Head of caudate nucleus (tissue), 42 donors: ENCODE data around the gene ABCC8.

ENCODE experiments used
- DNase-seq, 42 donors: peaks; one replicate each; pipeline versions ENCODE4 v3.0.0 to v3.0.0-alpha.2; 2020 to 2021; ENCODE audit warnings: mixed read lengths in 7 of 42
- intact Hi-C: fragments of 100-400 bp; cut with DNase I; formaldehyde crosslinking; loops from one replicate; pipeline ENCODE4 v1.15.0; 2022

ABCC8 gene

GRCh38 chr11:17477361-17477760 lies 716 bp upstream of the ABCC8 start:
- intact Hi-C loops: no loop called here
- no peak for DNase-seq

GRCh38 chr11:17477084-17477333 lies 364 bp upstream of the ABCC8 start:
- intact Hi-C loops: no loop called here
- peak in 1 of 42 donors; percentile 7 for DNase-seq

- peak in 39 of 42 donors; percentile 13 to 74 (median 43) for DNase-seq
- intact Hi-C loops: no loop called here
Observed at GRCh38 chr11:17475666-17476316, 854 bp downstream of the ABCC8 start.

GRCh38 chr11:17473071-17473744 lies 3.4 kb downstream of the ABCC8 start:
- intact Hi-C loops: no loop called here
- no peak for DNase-seq

GRCh38 chr11:17472467-17472866 lies 4.2 kb downstream of the ABCC8 start:
- DNase-seq: no peak
- intact Hi-C loops: no loop called here

- DNase-seq: no peak
- intact Hi-C loops: no loop called here
Observed at GRCh38 chr11:17471501-17471900, 5.1 kb downstream of the ABCC8 start.

- DNase-seq: no peak
- intact Hi-C loops: no loop called here
Observed at GRCh38 chr11:17469998-17470397, 6.6 kb downstream of the ABCC8 start.

GRCh38 chr11:17468122-17468521 lies 8.5 kb downstream of the ABCC8 start:
- intact Hi-C loops: no loop called here
- no peak for DNase-seq

- intact Hi-C loops: no loop called here
- DNase-seq: no peak
Observed at GRCh38 chr11:17463546-17464174, 13.0 kb downstream of the ABCC8 start.

GRCh38 chr11:17462940-17463339 lies 13.7 kb downstream of the ABCC8 start:
- intact Hi-C loops: no loop called here
- no peak for DNase-seq

- intact Hi-C loops: no loop called here
- no peak for DNase-seq
Observed at GRCh38 chr11:17460406-17460805, 16.2 kb downstream of the ABCC8 start.

GRCh38 chr11:17459236-17459896 lies 17.3 kb downstream of the ABCC8 start:
- DNase-seq: no peak

GRCh38 chr11:17458268-17458667 lies 18.4 kb downstream of the ABCC8 start:
- intact Hi-C loops: no loop called here
- DNase-seq: no peak

More at GRCh38 chr11:17459236-17459896, 17.3 kb downstream of the ABCC8 start:
- intact Hi-C loops: no loop called here

- intact Hi-C loops: no loop called here
Observed at GRCh38 chr11:17457396-17458173, 19.1 kb downstream of the ABCC8 start.

GRCh38 chr11:17452668-17453067 lies 24.0 kb downstream of the ABCC8 start:
- no peak for DNase-seq
- intact Hi-C loops: no loop called here

More at GRCh38 chr11:17457396-17458173, 19.1 kb downstream of the ABCC8 start:
- DNase-seq: no peak

- no peak for DNase-seq
- intact Hi-C loops: no loop called here
Observed at GRCh38 chr11:17449158-17449557, 27.5 kb downstream of the ABCC8 start.

GRCh38 chr11:17446482-17446881 lies 30.2 kb downstream of the ABCC8 start:
- intact Hi-C loops: no loop called here
- DNase-seq: peak in 17 of 42 donors; percentile 16 to 57 (median 35)

GRCh38 chr11:17445240-17445795 lies 31.3 kb downstream of the ABCC8 start:
- intact Hi-C loops: no loop called here
- DNase-seq: no peak
